Measurements from ENCODE around the gene EDDM13.

The EDDM13 gene

GRCh38 chr19:56308792-56309191 is 36.2 kb downstream of the EDDM13 start:
- Mint-ChIP-seq H3K36me3 (ENCODE audit: low read depth) (peaks cover 41% of the 10 kb centered on the region), H3K4me3 (no peak overlapping the region), H3K9me3 (peaks cover 3% of the 10 kb centered on the region), H3K4me1 (peaks cover 16% of the 10 kb centered on the region), H3K27me3 (no peaks in the 10 kb centered on the region), H3K27ac (no peak overlapping the region)
- DNase-seq (no peak), ATAC-seq (no peak)

GRCh38 chr19:56309511-56310185 is 37.1 kb downstream of the EDDM13 start:
- ATAC-seq (peak; percentile 45), DNase-seq (peak; percentile 73)
- H3K9me3 Mint-ChIP-seq, result peaks cover 3% of the 10 kb centered on the region
- H3K36me3 Mint-ChIP-seq (ENCODE audit: low read depth), result peaks cover 35% of the 10 kb centered on the region
- peaks cover 20% of the 10 kb centered on the region for H3K4me1 Mint-ChIP-seq
- H3K27ac Mint-ChIP-seq, result no peak overlapping the region
- H3K27me3 Mint-ChIP-seq, result no peaks in the 10 kb centered on the region
- no peak overlapping the region for H3K4me3 Mint-ChIP-seq

GRCh38 chr19:56310462-56310861 is 37.9 kb downstream of the EDDM13 start:
- Mint-ChIP-seq H3K4me3 (no peak overlapping the region), H3K9me3 (peaks cover 3% of the 10 kb centered on the region), H3K27me3 (no peaks in the 10 kb centered on the region), H3K36me3 (ENCODE audit: low read depth) (peaks cover 31% of the 10 kb centered on the region), H3K4me1 (peaks cover 21% of the 10 kb centered on the region), H3K27ac (no peak overlapping the region)
- ATAC-seq (no peak), DNase-seq (no peak)

GRCh38 chr19:56312342-56312741 is 39.8 kb downstream of the EDDM13 start:
- peak overlapping the region; percentile 27 for H3K4me3 Mint-ChIP-seq
- no peak for DNase-seq
- ATAC-seq, result no peak
- peaks cover 29% of the 10 kb centered on the region for H3K36me3 Mint-ChIP-seq (ENCODE audit: low read depth)
- peaks cover 29% of the 10 kb centered on the region for H3K4me1 Mint-ChIP-seq
- H3K27me3 Mint-ChIP-seq, result no peaks in the 10 kb centered on the region
- H3K9me3 Mint-ChIP-seq, result peaks cover 3% of the 10 kb centered on the region
- H3K27ac Mint-ChIP-seq, result no peak overlapping the region

- no peak for ATAC-seq
- peaks cover 29% of the 10 kb centered on the region for H3K4me1 Mint-ChIP-seq
- DNase-seq, result no peak
These were observed 40.5 kb downstream of the EDDM13 start for GRCh38 chr19:56312787-56313657.

GRCh38 chr19:56314018-56314380 is 41.5 kb downstream of the EDDM13 start:
- Mint-ChIP-seq H3K4me1 (peaks cover 29% of the 10 kb centered on the region), H3K27ac (peak overlapping the region; percentile 96), H3K27me3 (no peaks in the 10 kb centered on the region), H3K4me3 (peak overlapping the region; percentile 82), H3K36me3 (ENCODE audit: low read depth) (peaks cover 24% of the 10 kb centered on the region), H3K9me3 (peaks cover 3% of the 10 kb centered on the region)
- ATAC-seq (no peak), DNase-seq (peak; percentile 20)

More at GRCh38 chr19:56312787-56313657, 40.5 kb downstream of the EDDM13 start:
- H3K36me3 Mint-ChIP-seq (ENCODE audit: low read depth), result peaks cover 29% of the 10 kb centered on the region
- peak overlapping the region; percentile 82 for H3K4me3 Mint-ChIP-seq
- H3K27ac Mint-ChIP-seq, result peak overlapping the region; percentile 96
- no peaks in the 10 kb centered on the region for H3K27me3 Mint-ChIP-seq
- H3K9me3 Mint-ChIP-seq, result peaks cover 3% of the 10 kb centered on the region

- Mint-ChIP-seq H3K27ac (peak within 1 kb of the TSS; percentile 96), H3K4me1 (peaks cover 29% of the 10 kb centered on the region), H3K9me3 (peaks cover 3% of the 10 kb centered on the region), H3K4me3 (peak within 1 kb of the TSS; percentile 82), H3K27me3 (no peaks in the 10 kb centered on the region), H3K36me3 (ENCODE audit: low read depth) (peaks cover 22% of the 10 kb centered on the region)
- peak; percentile 83 for ATAC-seq
- peak; percentile 98 for DNase-seq
These were observed 42.0 kb downstream of the EDDM13 start, which contains the start of gene ZSCAN5A for GRCh38 chr19:56314381-56315076. TSS of gene ZSCAN5A (minus strand) at chr19:56314839. CDS start at chr19:56225046, 89,793 bp downstream.

- H3K27me3 Mint-ChIP-seq, result no peaks in the 10 kb centered on the region
- peak overlapping the region; percentile 96 for H3K27ac Mint-ChIP-seq
- ATAC-seq (peak; percentile 84), DNase-seq (peak; percentile 86)
- peaks cover 29% of the 10 kb centered on the region for H3K4me1 Mint-ChIP-seq
- H3K4me3 Mint-ChIP-seq, result peak overlapping the region; percentile 82
- peaks cover 19% of the 10 kb centered on the region for H3K36me3 Mint-ChIP-seq (ENCODE audit: low read depth)
- H3K9me3 Mint-ChIP-seq, result peaks cover 3% of the 10 kb centered on the region
These were observed 42.7 kb downstream of the EDDM13 start for GRCh38 chr19:56315077-56315828.

GRCh38 chr19:56316728-56317127 is 44.2 kb downstream of the EDDM13 start:
- H3K9me3 Mint-ChIP-seq, result peaks cover 3% of the 10 kb centered on the region
- no peak overlapping the region for H3K4me3 Mint-ChIP-seq
- H3K36me3 Mint-ChIP-seq (ENCODE audit: low read depth), result peaks cover 12% of the 10 kb centered on the region
- H3K27me3 Mint-ChIP-seq, result no peaks in the 10 kb centered on the region
- H3K4me1 Mint-ChIP-seq, result peaks cover 29% of the 10 kb centered on the region
- H3K27ac Mint-ChIP-seq, result no peak overlapping the region
- ATAC-seq (no peak), DNase-seq (no peak)

GRCh38 chr19:56317749-56318148 is 45.2 kb downstream of the EDDM13 start:
- H3K4me1 Mint-ChIP-seq, result peaks cover 24% of the 10 kb centered on the region
- peaks cover 8% of the 10 kb centered on the region for H3K36me3 Mint-ChIP-seq (ENCODE audit: low read depth)
- no peaks in the 10 kb centered on the region for H3K27me3 Mint-ChIP-seq
- H3K9me3 Mint-ChIP-seq, result peaks cover 3% of the 10 kb centered on the region
- DNase-seq, result no peak
- no peak overlapping the region for H3K4me3 Mint-ChIP-seq
- no peak for ATAC-seq
- no peak overlapping the region for H3K27ac Mint-ChIP-seq

GRCh38 chr19:56319991-56320390 is 47.4 kb downstream of the EDDM13 start:
- Mint-ChIP-seq H3K4me1 (peaks cover 10% of the 10 kb centered on the region), H3K36me3 (ENCODE audit: low read depth) (no peaks in the 10 kb centered on the region), H3K27me3 (peaks cover 2% of the 10 kb centered on the region), H3K9me3 (no peaks in the 10 kb centered on the region), H3K27ac (no peak overlapping the region), H3K4me3 (no peak overlapping the region)
- no peak for ATAC-seq
- DNase-seq, result no peak

GRCh38 chr19:56321254-56321988 is 48.9 kb downstream of the EDDM13 start:
- no peak overlapping the region for H3K4me3 Mint-ChIP-seq
- DNase-seq, result no peak
- peaks cover 2% of the 10 kb centered on the region for H3K27me3 Mint-ChIP-seq
- no peaks in the 10 kb centered on the region for H3K4me1 Mint-ChIP-seq
- H3K9me3 Mint-ChIP-seq, result no peaks in the 10 kb centered on the region
- no peak for ATAC-seq
- no peak overlapping the region for H3K27ac Mint-ChIP-seq
- no peaks in the 10 kb centered on the region for H3K36me3 Mint-ChIP-seq (ENCODE audit: low read depth)

GRCh38 chr19:56321989-56322440 is 49.5 kb downstream of the EDDM13 start:
- no peak for DNase-seq
- Mint-ChIP-seq H3K36me3 (ENCODE audit: low read depth) (no peaks in the 10 kb centered on the region), H3K27me3 (peaks cover 2% of the 10 kb centered on the region), H3K9me3 (no peaks in the 10 kb centered on the region), H3K27ac (no peak overlapping the region), H3K4me3 (no peak overlapping the region), H3K4me1 (no peaks in the 10 kb centered on the region)
- no peak for ATAC-seq
